ENCODE results near the gene TREML2.

DNA sequence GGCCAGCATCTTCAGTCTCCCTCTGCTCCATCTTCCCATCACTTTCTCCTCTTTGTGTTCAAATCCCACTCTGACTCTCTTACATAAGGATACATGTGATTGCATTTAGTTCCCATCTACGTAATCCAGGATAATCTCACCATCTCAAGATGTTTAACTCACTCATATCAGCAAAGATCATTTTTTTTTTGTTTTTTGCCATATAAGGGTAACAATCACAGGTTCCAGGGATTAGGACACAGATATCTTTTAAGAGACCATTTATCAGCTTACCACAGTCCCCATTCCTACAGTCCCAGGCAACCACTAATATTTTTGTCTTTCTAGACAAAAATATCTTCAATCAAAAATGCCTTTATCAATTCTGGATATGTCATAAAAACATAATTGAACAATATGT, 3.2 kb upstream of the TREML2 start:
- TF ChIP-seq, protein P1, sequence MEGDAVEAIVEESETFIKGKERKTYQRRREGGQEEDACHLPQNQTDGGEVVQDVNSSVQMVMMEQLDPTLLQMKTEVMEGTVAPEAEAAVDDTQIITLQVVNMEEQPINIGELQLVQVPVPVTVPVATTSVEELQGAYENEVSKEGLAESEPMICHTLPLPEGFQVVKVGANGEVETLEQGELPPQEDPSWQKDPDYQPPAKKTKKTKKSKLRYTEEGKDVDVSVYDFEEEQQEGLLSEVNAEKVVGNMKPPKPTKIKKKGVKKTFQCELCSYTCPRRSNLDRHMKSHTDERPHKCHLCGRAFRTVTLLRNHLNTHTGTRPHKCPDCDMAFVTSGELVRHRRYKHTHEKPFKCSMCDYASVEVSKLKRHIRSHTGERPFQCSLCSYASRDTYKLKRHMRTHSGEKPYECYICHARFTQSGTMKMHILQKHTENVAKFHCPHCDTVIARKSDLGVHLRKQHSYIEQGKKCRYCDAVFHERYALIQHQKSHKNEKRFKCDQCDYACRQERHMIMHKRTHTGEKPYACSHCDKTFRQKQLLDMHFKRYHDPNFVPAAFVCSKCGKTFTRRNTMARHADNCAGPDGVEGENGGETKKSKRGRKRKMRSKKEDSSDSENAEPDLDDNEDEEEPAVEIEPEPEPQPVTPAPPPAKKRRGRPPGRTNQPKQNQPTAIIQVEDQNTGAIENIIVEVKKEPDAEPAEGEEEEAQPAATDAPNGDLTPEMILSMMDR (tag by site-specific recombination; IDR thresholded peaks at IDR 0.05), result no peak
- TF ChIP-seq ZSCAN5A (tag by site-specific recombination; IDR thresholded peaks at IDR 0.05) (no peak), MYNN (tag by site-specific recombination; IDR thresholded peaks at IDR 0.05; ENCODE audit: borderline replicate concordance) (no peak), ZBTB10 (tag by site-specific recombination; IDR thresholded peaks at IDR 0.05) (no peak), ZNF621 (tag by site-specific recombination; IDR thresholded peaks at IDR 0.05) (no peak), ZNF24 (tag by site-specific recombination; IDR thresholded peaks at IDR 0.05) (no peak), REPIN1 (tag by site-specific recombination; IDR thresholded peaks at IDR 0.05; ENCODE audit: low read depth) (no peak), ZNF707 (tag by site-specific recombination; IDR thresholded peaks at IDR 0.05) (no peak), HOXA7 (CRISPR knock-in tag; IDR thresholded peaks at IDR 0.05; ENCODE audit: borderline replicate concordance) (no peak), ZNF140 (tag by site-specific recombination; IDR thresholded peaks at IDR 0.05) (no peak)
- TF ChIP-seq, protein P2, sequence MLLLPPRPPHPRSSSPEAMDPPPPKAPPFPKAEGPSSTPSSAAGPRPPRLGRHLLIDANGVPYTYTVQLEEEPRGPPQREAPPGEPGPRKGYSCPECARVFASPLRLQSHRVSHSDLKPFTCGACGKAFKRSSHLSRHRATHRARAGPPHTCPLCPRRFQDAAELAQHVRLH (tag by site-specific recombination; IDR thresholded peaks at IDR 0.05), result no peak
